GM19035 (cell line): ENCODE data around the gene GUCY1A2.

ENCODE experiments used
- ATAC-seq: cut with Tn5 transposase; IDR thresholded peaks from one replicate; pipeline ENCODE4 v1.9.1; 2021; ENCODE audit not compliant: unreplicated experiment

GUCY1A2 gene

GRCh38 chr11:106681435-106681834 lies 336.8 kb downstream of the GUCY1A2 start:
- ATAC-seq: no peak

DNA sequence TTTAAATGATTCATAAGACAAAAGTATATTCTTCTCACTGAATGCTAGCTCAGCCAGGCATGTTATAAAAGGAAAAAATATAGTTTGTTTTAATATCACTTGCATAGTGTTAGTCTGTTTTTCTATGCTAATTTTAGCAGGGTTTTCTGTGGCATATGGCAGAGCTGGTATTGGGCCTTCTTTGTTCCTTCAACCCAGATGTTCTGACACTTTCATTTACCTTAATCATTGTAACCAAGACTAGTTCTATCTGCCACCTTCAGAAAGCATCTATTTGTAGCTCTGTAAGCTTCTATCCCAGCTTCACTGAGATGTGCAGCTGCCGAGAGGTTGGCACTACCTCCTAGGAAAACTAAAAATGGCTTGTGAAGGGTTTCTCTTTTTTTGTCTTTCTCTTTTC lies 338.7 kb downstream of the GUCY1A2 start:
- ATAC-seq: no peak

DNA sequence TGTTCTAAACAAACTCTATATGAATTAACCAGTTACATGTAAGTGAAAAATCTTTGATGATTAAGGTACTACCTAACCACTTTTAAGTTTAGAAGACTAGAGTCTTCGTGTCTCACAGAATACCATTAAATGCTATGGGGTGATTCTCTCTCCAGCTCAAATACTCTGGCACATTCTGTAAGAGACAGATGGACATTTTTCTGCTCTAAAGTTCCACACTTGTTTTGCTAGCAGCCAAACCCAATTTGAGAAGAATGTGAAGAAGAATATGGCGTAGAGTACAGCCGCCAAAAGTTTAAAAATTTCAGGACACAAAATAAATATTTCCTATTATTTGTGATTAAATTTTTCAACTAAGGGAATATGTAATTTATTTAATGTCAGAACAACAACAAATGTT lies 339.1 kb downstream of the GUCY1A2 start:
- ATAC-seq: no peak

GRCh38 chr11:106670069-106670468 lies 348.2 kb downstream of the GUCY1A2 start:
- no peak for ATAC-seq

DNA sequence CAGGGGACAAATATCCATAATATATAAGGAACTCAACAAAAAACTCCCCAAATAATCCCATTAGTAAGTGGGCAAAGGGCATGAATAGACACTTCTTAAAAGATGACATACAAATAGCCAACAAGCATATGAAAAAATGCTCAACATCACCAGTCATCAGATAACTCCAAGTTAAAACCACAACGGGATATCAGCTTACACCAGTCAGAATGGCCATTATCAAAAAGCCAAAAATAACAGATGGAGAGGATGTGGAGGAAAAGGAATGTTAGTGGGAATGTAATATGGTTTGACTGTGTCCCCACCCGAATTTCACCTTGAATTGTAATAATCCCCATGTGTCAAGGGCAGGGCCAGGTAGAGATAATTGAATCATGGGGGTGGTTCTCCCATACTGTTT lies 350.1 kb downstream of the GUCY1A2 start:
- no peak for ATAC-seq

GRCh38 chr11:106656646-106657045 lies 361.6 kb downstream of the GUCY1A2 start:
- no peak for ATAC-seq

- ATAC-seq: no peak
Observed at GRCh38 chr11:106644824-106645223, 373.5 kb downstream of the GUCY1A2 start.

GRCh38 chr11:106642331-106642730 lies 375.9 kb downstream of the GUCY1A2 start:
- no peak for ATAC-seq

GRCh38 chr11:106632283-106632682 lies 386.0 kb downstream of the GUCY1A2 start:
- no peak for ATAC-seq

- no peak for ATAC-seq
Observed at GRCh38 chr11:106627694-106628093, 390.6 kb downstream of the GUCY1A2 start.

GRCh38 chr11:106625566-106625965 lies 392.7 kb downstream of the GUCY1A2 start:
- no peak for ATAC-seq

- ATAC-seq: no peak
Observed at GRCh38 chr11:106624377-106624776, 393.9 kb downstream of the GUCY1A2 start.
